SK-N-SH (cell line): ENCODE data around the gene BTBD9. TPM values are rescaled to one million over a fixed set of nuclear protein-coding genes. Genes with fewer than 3 reads are reported as not detected.

Source experiments
- CTCF ChIA-PET: fragments of 300-600, 350-600 bp; formaldehyde crosslinking; extraction: SDS; loops from one replicate; lab custom pipeline; 2021; lab: Yijun Ruan, JAX
- POLR2A ChIA-PET: fragments of 350-600 bp; sonication (Branson Sonifier 250); formaldehyde crosslinking; extraction: SDS; loops from one replicate; lab custom pipeline; 2020; ENCODE audit warnings: antibody characterized with exemption, inconsistent platforms; lab: Yijun Ruan, JAX
- DNase-seq: peaks from one replicate; pipeline ENCODE4 v3.0.0; 2012
- H2AFZ ChIP-seq: fragments of 200-600 bp; sonication (generic); 2 replicates; pipeline ENCODE4 v1.8.1; 2016; ENCODE audit warnings: antibody characterized with exemption, mild to moderate bottlenecking, low read depth
- H3F3A ChIP-seq: fragments of 200-600 bp; sonication (generic); replicated peaks from 2 replicates; pipeline ENCODE3; 2016; ENCODE audit warnings: antibody characterized with exemption, mild to moderate bottlenecking; ENCODE audit not compliant: insufficient read depth
- H3K27ac ChIP-seq, 2 experiments: fragments of 200-500 bp in 1 of 2; fragments of 200-600 bp in 1 of 2; sonication (Bioruptor generic) in 1 of 2; sonication (generic), shearing (Covaris generic) in 1 of 2; 2 replicates each; pipeline versions ENCODE4 v1.5.1 to v1.6.1; 2014 to 2016; ENCODE audit warnings: low read depth in 2 of 2, inconsistent platforms in 1 of 2, low read length in 1 of 2, mild to moderate bottlenecking in 1 of 2, mixed read lengths in 1 of 2
- H3K27me3 ChIP-seq: fragments of 200-600 bp; sonication (generic), shearing (Covaris generic); 2 replicates; pipeline ENCODE4 v1.6.1; 2016; ENCODE audit warnings: mixed run types; ENCODE audit not compliant: insufficient read depth
- H3K36me3 ChIP-seq, 2 experiments: fragments of 200-500 bp in 1 of 2; fragments of 200-600 bp in 1 of 2; sonication (Bioruptor generic) in 1 of 2; sonication (generic) in 1 of 2; replicated peaks in 1 of 2; 2 replicates each; pipeline versions ENCODE3 to v1.5.1; 2014 to 2016; ENCODE audit warnings: low read length in 1 of 2, mild to moderate bottlenecking in 1 of 2; ENCODE audit not compliant: insufficient read depth in 2 of 2, control insufficient read depth in 1 of 2
- H3K4me1 ChIP-seq, 2 experiments: fragments of 200-500 bp in 1 of 2; fragments of 200-600 bp in 1 of 2; sonication (Bioruptor generic) in 1 of 2; sonication (generic), shearing (Covaris generic) in 1 of 2; 2 replicates each; pipeline versions ENCODE4 v1.5.1 to v1.6.1; 2014 to 2016; ENCODE audit warnings: low read depth in 1 of 2, low read length in 1 of 2, mixed run types in 1 of 2; ENCODE audit not compliant: insufficient read depth in 2 of 2, control insufficient read depth in 1 of 2
- H3K4me2 ChIP-seq: fragments of 200-600 bp; sonication (generic), shearing (Covaris generic); 2 replicates; pipeline ENCODE4 v1.6.1; 2017; ENCODE audit warnings: mixed run types
- H3K4me3 ChIP-seq, 2 experiments: fragments of 200-500 bp in 1 of 2; fragments of 200-600 bp in 1 of 2; sonication (Bioruptor generic) in 1 of 2; sonication (generic), shearing (Covaris generic) in 1 of 2; 2 replicates each; pipeline versions ENCODE4 v1.5.1 to v1.8.1; 2014 to 2016; ENCODE audit warnings: low read depth in 2 of 2, inconsistent platforms in 1 of 2, low read length in 1 of 2, mild to moderate bottlenecking in 1 of 2, mixed read lengths in 1 of 2, moderate library complexity in 1 of 2
- H3K79me2 ChIP-seq: fragments of 200-600 bp; sonication (generic); 2 replicates; pipeline ENCODE4 v1.8.1; 2017; ENCODE audit warnings: mild to moderate bottlenecking; ENCODE audit not compliant: insufficient read depth
- H3K9ac ChIP-seq: fragments of 200-600 bp; sonication (generic); 2 replicates; pipeline ENCODE4 v1.6.1; 2017; ENCODE audit warnings: mixed run types
- H3K9me2 ChIP-seq: fragments of 200-600 bp; sonication (generic); 2 replicates; pipeline ENCODE4 v1.6.1; 2017; ENCODE audit warnings: mixed run types
- H3K9me3 ChIP-seq: fragments of 200-600 bp; sonication (generic); 2 replicates; pipeline ENCODE4 v1.6.1; 2017; ENCODE audit warnings: mixed run types, mild to moderate bottlenecking, moderate library complexity
- H4K20me1 ChIP-seq: fragments of 200-600 bp; sonication (generic); 2 replicates; pipeline ENCODE4 v1.6.1; 2017; ENCODE audit warnings: mild to moderate bottlenecking, mixed run types; ENCODE audit not compliant: insufficient read depth
- CHD2 ChIP-seq: fragments of 150-350 bp; IDR thresholded peaks from 2 replicates; pipeline ENCODE4 v1.6.1; 2018; ENCODE audit warnings: low read length; ENCODE audit not compliant: partially characterized antibody
- ELF1 ChIP-seq: IDR thresholded peaks from 2 replicates; pipeline ENCODE4 v1.4.0; 2012
- EZH2phosphoT487 ChIP-seq: fragments of 200-600 bp; sonication (generic); IDR thresholded peaks from 2 replicates; pipeline ENCODE4 v1.6.1; 2017; ENCODE audit warnings: low read depth, mixed run types, mild to moderate bottlenecking, antibody characterized with exemption, moderate library complexity, borderline replicate concordance
- FOSL2 ChIP-seq: IDR thresholded peaks from 2 replicates; pipeline ENCODE4 v1.4.0; 2012; ENCODE audit warnings: low read depth, mild to moderate bottlenecking, moderate library complexity, borderline replicate concordance
- FOXJ3 ChIP-seq: sonication (generic); formaldehyde crosslinking; IDR thresholded peaks from 2 replicates; pipeline ENCODE4 v1.5.1; 2020; ENCODE audit warnings: mild to moderate bottlenecking, missing genetic modification reagents
- GABPA ChIP-seq: IDR thresholded peaks from 2 replicates; pipeline ENCODE4 v1.4.0; 2012; ENCODE audit warnings: low read depth, mild to moderate bottlenecking
- IRF3 ChIP-seq: fragments of 150-350 bp; IDR thresholded peaks from 2 replicates; pipeline ENCODE4 v1.6.1; 2016; ENCODE audit warnings: mild to moderate bottlenecking, low read depth, low read length
- MEF2A ChIP-seq: IDR thresholded peaks from 2 replicates; pipeline ENCODE4 v1.4.0; 2012; ENCODE audit warnings: low read depth, borderline replicate concordance
- MXI1 ChIP-seq: IDR thresholded peaks from 2 replicates; pipeline ENCODE4 v1.6.1; 2012; ENCODE audit warnings: mild to moderate bottlenecking, low read depth, low read length, improper control_type of control experiment
- NFIC ChIP-seq: IDR thresholded peaks from 2 replicates; pipeline ENCODE4 v1.4.0; 2012; ENCODE audit warnings: borderline replicate concordance
- NRF1 ChIP-seq: IDR thresholded peaks from 2 replicates; pipeline ENCODE4 v1.6.1; 2012; ENCODE audit warnings: low read depth, mild to moderate bottlenecking, low read length
- SIN3A ChIP-seq: IDR thresholded peaks from 2 replicates; pipeline ENCODE4 v1.6.1; 2012; ENCODE audit warnings: low read depth, mild to moderate bottlenecking, low read length, moderate library complexity, borderline replicate concordance
- TCF12 ChIP-seq: IDR thresholded peaks from 2 replicates; pipeline ENCODE4 v1.4.0; 2012
- TEAD4 ChIP-seq: IDR thresholded peaks from 2 replicates; pipeline ENCODE4 v1.4.0; 2012; ENCODE audit warnings: mild to moderate bottlenecking, borderline replicate concordance; ENCODE audit not compliant: insufficient read depth
- USF1 ChIP-seq: IDR thresholded peaks from 2 replicates; pipeline ENCODE4 v1.4.0; 2012; ENCODE audit warnings: low read depth, borderline replicate concordance
- WGBS: methylation state at CpG from one replicate; pipeline ENCODE4 v1.1.6; 2017; ENCODE audit warnings: low lambda C conversion rate; 5-methylcytosine and 5-hydroxymethylcytosine counted together
- polyA plus RNA-seq, 3 experiments: library from polyadenylated mRNA; depleted of rRNA; stranded (reverse); fragments of >200 nt; gene quantifications; 2 replicates each; pipeline ENCODE4 v1.2.3, GENCODE V29; 2012
- TF ChIP-seq, protein P1 (sequence below): IDR thresholded peaks from 2 replicates; pipeline ENCODE4; 2012
- TF ChIP-seq, protein P2 (sequence below): fragments of 150-350 bp; IDR thresholded peaks from 2 replicates; pipeline ENCODE4 v1.6.1; 2017; ENCODE audit warnings: antibody characterized with exemption, low read length, low read depth, borderline replicate concordance

Gene BTBD9
- polyA plus RNA-seq, 1 of the 3 experiments (the other 2 are of a cell fraction): 2.2 TPM

GRCh38 chr6:38142178-38142902 is 497.4 kb downstream of the BTBD9 start:
- ChIA-PET POLR2A (no interaction called here), CTCF (interaction anchor here (0.6 to 2.0 kb wide), 4 partner anchors 9 to 428 kb away, joined by 3 to 6 read pairs (median 4); no protein-coding TSS in a partner anchor)
- Histone ChIP-seq H3K27me3 (no peaks in the 10 kb centered on the region), H3K79me2 (peaks cover 20% of the 10 kb centered on the region), H3K4me2 (no peak overlapping the region), H2AFZ (no peak overlapping the region)
- DNase-seq: no peak
- TF ChIP-seq MXI1 (no peak), FOSL2 (no peak), EZH2phosphoT487 (no peak), NRF1 (no peak), TEAD4 (no peak), FOXJ3 (no peak)
- TF ChIP-seq, all 33 proteins: peak for 0
- Histone ChIP-seq H3K9ac (no peak overlapping the region), H3K9me2 (no peaks in the 10 kb centered on the region), H3K36me3 (peaks cover 3 to 19% of the 10 kb centered on the region in 2 experiments), H3F3A (no peaks in the 10 kb centered on the region), H3K9me3 (no peaks in the 10 kb centered on the region), H3K4me1 (peaks cover 0 to 45% of the 10 kb centered on the region in 2 experiments; a peak in 2 of 4 replicates), H3K4me3 (no peak overlapping the region), H3K27ac (peak overlapping the region in 1 of 2 experiments; percentile 92; a peak in 2 of 4 replicates), H4K20me1 (peaks cover 70% of the 10 kb centered on the region)
- 91% methylated on average over 5 of the region's 7 CpGs for WGBS

GRCh38 chr6:38141716-38142115 is 498.0 kb downstream of the BTBD9 start:
- Histone ChIP-seq H4K20me1 (peaks cover 73% of the 10 kb centered on the region), H3K9me2 (no peaks in the 10 kb centered on the region), H3K9ac (no peak overlapping the region), H3K27me3 (no peaks in the 10 kb centered on the region), H3K4me2 (no peak overlapping the region), H3K4me1 (peaks cover 0 to 51% of the 10 kb centered on the region in 2 experiments; a peak in 2 of 4 replicates), H3K27ac (peak overlapping the region in 1 of 2 experiments; percentile 92; a peak in 2 of 4 replicates), H3K36me3 (peaks cover 3 to 19% of the 10 kb centered on the region in 2 experiments), H3K9me3 (no peaks in the 10 kb centered on the region), H3K79me2 (peaks cover 18% of the 10 kb centered on the region), H3K4me3 (no peak overlapping the region), H2AFZ (no peak overlapping the region), H3F3A (no peaks in the 10 kb centered on the region)
- no peak for DNase-seq
- TF ChIP-seq SIN3A: no peak
- WGBS: 99% methylated on average over 6 of the region's 6 CpGs
- POLR2A ChIA-PET: no interaction called here
- CTCF ChIA-PET: interaction anchor here (0.7 to 2.0 kb wide), 3 partner anchors 9 to 429 kb away, joined by 3 to 6 read pairs (median 4); no protein-coding TSS in a partner anchor

DNA sequence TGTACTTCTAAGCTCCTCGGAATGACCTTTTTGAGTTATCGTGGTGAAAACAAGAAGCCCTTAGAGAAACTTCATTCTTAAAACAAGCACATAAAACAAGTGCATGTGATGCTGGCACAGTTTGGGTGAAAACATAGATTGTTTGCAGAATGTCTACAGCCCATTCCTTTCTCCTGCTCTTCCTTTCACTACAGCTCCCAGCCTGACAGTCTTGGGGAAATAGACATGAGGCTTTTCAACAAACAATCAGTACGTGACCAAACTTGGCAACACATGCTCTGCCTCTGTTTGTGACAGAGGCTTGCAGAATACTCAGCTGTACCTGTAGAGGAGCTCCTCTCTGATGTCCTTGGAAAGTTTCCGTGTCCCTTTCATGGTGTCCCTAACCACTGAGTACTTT is 498.6 kb downstream of the BTBD9 start:
- Histone ChIP-seq H3K4me2 (no peak overlapping the region), H4K20me1 (peaks cover 73% of the 10 kb centered on the region), H3K4me3 (no peak overlapping the region), H3K27me3 (no peaks in the 10 kb centered on the region), H3K9me3 (no peaks in the 10 kb centered on the region), H3F3A (no peaks in the 10 kb centered on the region), H3K9me2 (no peaks in the 10 kb centered on the region), H2AFZ (no peak overlapping the region), H3K27ac (no peak overlapping the region), H3K79me2 (peaks cover 12% of the 10 kb centered on the region), H3K9ac (no peak overlapping the region), H3K4me1 (peaks cover 0 to 52% of the 10 kb centered on the region in 2 experiments; a peak in 2 of 4 replicates), H3K36me3 (peaks cover 3 to 15% of the 10 kb centered on the region in 2 experiments)
- 97% methylated on average over 4 of the region's 4 CpGs for WGBS
- POLR2A ChIA-PET: no interaction called here
- no peak for DNase-seq
- CTCF ChIA-PET: interaction anchor here (0.7 kb wide), 1 partner anchor 72 kb away, joined by 3 read pairs; no protein-coding TSS in a partner anchor
- TF ChIP-seq, protein P1, sequence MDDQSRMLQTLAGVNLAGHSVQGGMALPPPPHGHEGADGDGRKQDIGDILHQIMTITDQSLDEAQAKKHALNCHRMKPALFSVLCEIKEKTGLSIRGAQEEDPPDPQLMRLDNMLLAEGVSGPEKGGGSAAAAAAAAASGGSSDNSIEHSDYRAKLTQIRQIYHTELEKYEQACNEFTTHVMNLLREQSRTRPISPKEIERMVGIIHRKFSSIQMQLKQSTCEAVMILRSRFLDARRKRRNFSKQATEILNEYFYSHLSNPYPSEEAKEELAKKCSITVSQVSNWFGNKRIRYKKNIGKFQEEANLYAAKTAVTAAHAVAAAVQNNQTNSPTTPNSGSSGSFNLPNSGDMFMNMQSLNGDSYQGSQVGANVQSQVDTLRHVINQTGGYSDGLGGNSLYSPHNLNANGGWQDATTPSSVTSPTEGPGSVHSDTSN: no peak
- TF ChIP-seq FOSL2 (no peak), IRF3 (no peak), USF1 (no peak), GABPA (no peak), TCF12 (no peak), NFIC (no peak), ELF1 (no peak), TEAD4 (no peak), CHD2 (no peak), SIN3A (no peak), MEF2A (no peak)
- TF ChIP-seq, protein P2, sequence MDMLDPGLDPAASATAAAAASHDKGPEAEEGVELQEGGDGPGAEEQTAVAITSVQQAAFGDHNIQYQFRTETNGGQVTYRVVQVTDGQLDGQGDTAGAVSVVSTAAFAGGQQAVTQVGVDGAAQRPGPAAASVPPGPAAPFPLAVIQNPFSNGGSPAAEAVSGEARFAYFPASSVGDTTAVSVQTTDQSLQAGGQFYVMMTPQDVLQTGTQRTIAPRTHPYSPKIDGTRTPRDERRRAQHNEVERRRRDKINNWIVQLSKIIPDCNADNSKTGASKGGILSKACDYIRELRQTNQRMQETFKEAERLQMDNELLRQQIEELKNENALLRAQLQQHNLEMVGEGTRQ: no peak
